Superior temporal gyrus (tissue), 1 donor: Measurements from ENCODE around the gene MEIOSIN.
A peak's percentile ranks its signal among the peaks of the same experiment; 100 is the strongest.
"Not testable (repeated sequence)": the region's sequence is repeated elsewhere in the genome, so short reads cannot be mapped to it uniquely, and the experiment has no call there.

ENCODE experiments used
- DNase-seq: peaks from one replicate; pipeline ENCODE4 v3.0.0-alpha.2; 2016; ENCODE audit errors: extremely low spot score

MEIOSIN gene

DNA sequence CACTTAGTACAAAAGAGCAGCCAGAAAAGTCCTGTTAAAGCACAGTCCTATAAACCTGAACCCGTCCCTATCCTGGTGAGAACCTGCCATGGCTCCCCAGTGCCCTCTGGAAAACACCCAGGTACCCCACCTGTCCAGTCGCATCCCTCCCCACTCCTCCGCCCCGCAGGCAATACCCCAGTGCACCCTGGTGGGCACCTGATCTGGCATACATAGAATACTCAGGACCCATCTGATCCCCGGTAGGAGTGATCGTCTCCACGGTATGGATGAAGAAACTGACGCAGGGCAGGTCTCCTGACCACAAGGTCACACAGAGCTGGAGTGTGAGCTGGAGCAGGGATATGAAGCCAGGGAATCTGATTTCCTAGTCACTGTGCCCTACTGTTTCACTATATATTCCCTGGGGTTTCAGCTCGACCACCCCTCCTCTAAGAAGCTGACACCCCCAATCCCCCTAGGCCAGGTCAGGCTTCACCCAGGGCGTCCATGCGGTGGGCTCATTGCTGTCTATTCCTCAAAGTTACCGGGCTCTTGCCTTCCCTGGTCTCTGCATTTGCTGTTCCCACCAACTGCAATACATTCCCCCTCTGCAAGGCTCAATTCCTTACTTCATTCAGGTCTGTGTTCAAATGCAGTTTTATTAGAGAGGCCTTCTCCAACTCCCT is 15.1 kb upstream of the MEIOSIN start:
- no peak for DNase-seq

- not testable (repeated sequence) for DNase-seq
These were observed 13.2 kb upstream of the MEIOSIN start for GRCh38 chr19:45720065-45720464.

DNA sequence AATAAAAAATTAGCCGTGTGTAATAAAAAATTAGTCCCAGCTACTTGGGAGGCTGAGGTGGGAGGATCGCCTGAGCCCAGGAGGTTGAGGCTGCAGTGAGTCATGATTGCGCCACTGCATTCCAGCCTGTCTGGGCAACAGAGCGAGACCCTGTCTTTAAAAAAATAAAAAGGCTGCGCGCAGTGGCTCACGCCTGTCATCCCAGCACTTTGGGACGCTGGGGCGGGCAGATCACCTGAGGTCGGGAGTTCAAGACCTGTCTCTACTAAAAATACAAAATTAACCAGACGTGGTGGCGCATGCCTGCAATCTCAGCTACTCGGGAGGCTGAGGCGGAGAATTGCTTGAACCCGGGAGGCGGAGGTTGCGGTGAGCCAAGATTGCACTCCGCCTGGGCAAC is 4.6 kb upstream of the MEIOSIN start:
- DNase-seq: not testable (repeated sequence)

- no peak for DNase-seq
These were observed 3.4 kb upstream of the MEIOSIN start for GRCh38 chr19:45729800-45730290.

GRCh38 chr19:45730368-45731288 is 2.6 kb upstream of the MEIOSIN start, which contains the start of gene FBXO46:
TSS of gene FBXO46 (minus strand) at chr19:45730896. CDS start at chr19:45713495, 17,401 bp downstream.
- DNase-seq: peak; percentile 99

GRCh38 chr19:45739498-45740439 is 6.5 kb downstream of the MEIOSIN start:
- DNase-seq: no peak

GRCh38 chr19:45742969-45743368 is 9.7 kb downstream of the MEIOSIN start:
- no peak for DNase-seq

- no peak for DNase-seq
These were observed 12.4 kb downstream of the MEIOSIN start for GRCh38 chr19:45745606-45746005.

DNA sequence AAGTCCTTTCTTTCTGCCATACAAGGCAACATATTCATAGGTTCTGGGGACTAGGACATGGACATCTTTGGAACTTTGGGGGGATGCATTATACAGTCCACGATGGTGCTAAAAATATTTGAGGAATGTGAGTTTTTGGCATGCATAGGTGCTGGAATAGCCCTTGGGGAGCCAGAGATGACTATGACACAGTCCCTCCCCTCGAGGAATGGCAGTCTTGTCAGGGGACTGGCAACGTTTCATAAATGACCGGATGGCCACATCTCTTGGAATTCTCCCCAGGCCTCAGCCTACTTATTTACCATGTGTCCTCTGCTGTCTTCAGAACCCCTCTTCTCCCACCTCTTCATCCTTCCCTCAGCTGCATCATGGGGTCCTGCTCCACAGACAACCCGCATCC is 13.6 kb downstream of the MEIOSIN start:
- DNase-seq: no peak

DNA sequence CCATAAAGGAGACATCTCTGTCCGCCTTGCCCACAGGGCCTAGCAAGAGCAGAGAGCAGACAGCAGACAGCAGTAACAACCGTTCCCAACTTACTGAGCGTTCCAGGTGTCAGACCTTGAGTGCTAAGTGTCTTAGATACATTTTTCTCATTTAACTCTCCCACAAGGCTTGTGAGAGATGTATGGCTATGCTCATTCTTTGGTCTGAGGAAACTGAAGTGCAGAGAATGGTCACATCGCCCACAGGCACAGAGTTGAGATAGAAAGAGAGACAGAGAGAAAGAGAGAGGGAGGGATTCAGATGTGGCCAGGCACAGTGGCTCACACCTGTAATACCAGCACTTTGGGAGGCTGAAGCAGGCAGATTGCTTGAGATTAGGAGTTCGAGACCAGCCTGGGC is 14.3 kb downstream of the MEIOSIN start:
- no peak for DNase-seq

GRCh38 chr19:45751483-45751882 is 18.2 kb downstream of the MEIOSIN start:
- DNase-seq: not testable (repeated sequence)

- DNase-seq: no peak
These were observed 19.4 kb downstream of the MEIOSIN start for GRCh38 chr19:45752639-45753038.

- DNase-seq: no peak
These were observed 20.3 kb downstream of the MEIOSIN start for GRCh38 chr19:45753548-45753947.

DNA sequence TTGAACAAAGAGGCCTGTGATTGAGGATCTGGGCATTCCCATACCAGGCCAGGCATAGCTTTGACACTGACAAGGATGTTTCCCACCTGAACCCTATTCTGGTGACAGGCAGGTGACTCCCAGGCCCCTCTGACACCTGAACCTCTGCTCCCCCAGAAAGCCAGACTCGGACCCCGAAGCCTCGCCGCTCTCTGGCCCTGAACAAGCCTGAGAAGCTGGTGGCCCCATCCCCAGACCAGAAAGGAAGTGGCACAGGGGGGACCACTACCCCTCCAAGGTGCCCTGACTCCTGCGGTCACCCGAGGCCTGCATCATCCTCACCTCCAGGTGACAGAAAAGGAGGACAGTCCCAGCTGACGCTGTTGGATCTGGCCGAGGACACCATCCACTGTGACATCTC is 21.1 kb downstream of the MEIOSIN start:
- no peak for DNase-seq

DNA sequence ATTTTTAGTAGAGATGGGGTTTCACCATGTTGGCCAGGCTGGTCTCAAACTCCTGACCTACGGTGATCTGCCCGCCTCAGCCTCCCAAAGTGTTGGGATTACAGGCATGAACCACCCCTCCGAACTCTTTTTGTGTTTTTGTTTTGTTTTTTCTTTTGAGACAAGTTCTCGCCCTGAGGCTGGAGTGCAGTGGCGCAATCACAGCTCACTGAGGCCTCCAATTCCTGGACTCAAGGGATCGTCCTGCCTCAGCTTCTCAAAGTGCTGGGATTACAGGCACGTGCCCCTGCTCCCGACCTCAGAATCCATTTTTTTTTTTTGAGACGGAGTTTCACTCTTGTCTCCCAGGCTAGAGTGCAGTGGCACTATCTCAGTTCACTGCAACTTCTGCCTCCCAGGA is 24.5 kb downstream of the MEIOSIN start:
- DNase-seq: no peak

GRCh38 chr19:45758921-45759320 is 25.7 kb downstream of the MEIOSIN start:
- no peak for DNase-seq

DNA sequence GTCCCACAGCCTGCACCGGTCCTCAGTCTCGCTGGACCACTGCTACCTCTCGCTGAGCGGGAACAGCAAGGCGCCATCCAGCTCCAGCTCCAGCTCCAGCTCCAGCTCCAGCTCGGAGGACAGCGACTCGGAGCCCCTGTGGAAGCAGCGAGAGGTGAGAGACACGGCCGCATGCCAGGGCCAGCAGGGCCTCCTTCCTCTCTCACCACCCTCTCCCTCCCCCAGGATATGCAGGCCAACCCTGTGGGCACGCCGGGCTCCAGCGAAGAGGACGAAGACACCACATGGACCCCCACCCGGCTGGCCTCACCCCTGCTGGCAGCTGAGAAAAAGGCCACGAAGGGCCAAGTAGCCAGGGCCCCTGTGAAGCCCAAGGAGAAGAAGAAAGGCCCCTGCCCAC is 28.5 kb downstream of the MEIOSIN start:
- DNase-seq: no peak

GRCh38 chr19:45762870-45763631 is 29.8 kb downstream of the MEIOSIN start:
- no peak for DNase-seq

GRCh38 chr19:45763691-45764294 is 30.6 kb downstream of the MEIOSIN start:
- DNase-seq: no peak

- DNase-seq: no peak
These were observed 31.2 kb downstream of the MEIOSIN start for GRCh38 chr19:45764475-45764874.
